GM19351 (cell line): ENCODE measurements around the gene MAGI2.
"Not testable (repeated sequence)": the region's sequence is repeated elsewhere in the genome, so short reads cannot be mapped to it uniquely, and the experiment has no call there.

Experiments
- ATAC-seq: cut with Tn5 transposase; IDR thresholded peaks from one replicate; pipeline ENCODE4 v1.9.1; 2021; ENCODE audit warnings: mild to moderate bottlenecking, moderate library complexity; ENCODE audit not compliant: unreplicated experiment

MAGI2 gene

GRCh38 chr7:79071187-79071586 is 382.3 kb downstream of the MAGI2 start:
- ATAC-seq: not testable (repeated sequence)

- no peak for ATAC-seq
Measured at GRCh38 chr7:79064187-79064823, 389.2 kb downstream of the MAGI2 start.

- no peak for ATAC-seq
Measured at GRCh38 chr7:79063019-79063698, 390.3 kb downstream of the MAGI2 start.

GRCh38 chr7:79060498-79060897 is 393.0 kb downstream of the MAGI2 start:
- no peak for ATAC-seq

GRCh38 chr7:79055722-79056415 is 397.6 kb downstream of the MAGI2 start:
- no peak for ATAC-seq

- ATAC-seq: no peak
Measured at GRCh38 chr7:79051915-79052314, 401.6 kb downstream of the MAGI2 start.

GRCh38 chr7:79050603-79051002 is 402.9 kb downstream of the MAGI2 start:
- no peak for ATAC-seq

GRCh38 chr7:79046061-79046460 is 407.4 kb downstream of the MAGI2 start:
- ATAC-seq: no peak

- ATAC-seq: no peak
Measured at GRCh38 chr7:79037001-79037400, 416.5 kb downstream of the MAGI2 start.

GRCh38 chr7:79036356-79036755 is 417.1 kb downstream of the MAGI2 start:
- no peak for ATAC-seq

GRCh38 chr7:79035858-79036257 is 417.6 kb downstream of the MAGI2 start:
- no peak for ATAC-seq

GRCh38 chr7:79034730-79035129 is 418.7 kb downstream of the MAGI2 start:
- ATAC-seq: no peak

GRCh38 chr7:79019711-79020110 is 433.8 kb downstream of the MAGI2 start:
- not testable (repeated sequence) for ATAC-seq

- ATAC-seq: no peak
Measured at GRCh38 chr7:79011921-79012320, 441.5 kb downstream of the MAGI2 start.

- ATAC-seq: no peak
Measured at GRCh38 chr7:79009647-79010046, 443.8 kb downstream of the MAGI2 start.

- ATAC-seq: no peak
Measured at GRCh38 chr7:79008786-79009185, 444.7 kb downstream of the MAGI2 start.

- no peak for ATAC-seq
Measured at GRCh38 chr7:78996013-78996412, 457.5 kb downstream of the MAGI2 start.

GRCh38 chr7:78993341-78993740 is 460.1 kb downstream of the MAGI2 start:
- no peak for ATAC-seq

GRCh38 chr7:78985509-78985908 is 468.0 kb downstream of the MAGI2 start:
- no peak for ATAC-seq

GRCh38 chr7:78983483-78983882 is 470.0 kb downstream of the MAGI2 start:
- ATAC-seq: no peak

GRCh38 chr7:78970440-78970916 is 483.0 kb downstream of the MAGI2 start:
- ATAC-seq: no peak

- ATAC-seq: no peak
Measured at GRCh38 chr7:78968951-78969350, 484.5 kb downstream of the MAGI2 start.
